ENCODE results near the gene TMEM38B. TPM values are rescaled to one million over a fixed set of nuclear protein-coding genes. Genes with fewer than 3 reads are reported as not detected.

The TMEM38B gene
- total RNA-seq, 1 experiment from 2014 or later = 48.6 TPM

DNA sequence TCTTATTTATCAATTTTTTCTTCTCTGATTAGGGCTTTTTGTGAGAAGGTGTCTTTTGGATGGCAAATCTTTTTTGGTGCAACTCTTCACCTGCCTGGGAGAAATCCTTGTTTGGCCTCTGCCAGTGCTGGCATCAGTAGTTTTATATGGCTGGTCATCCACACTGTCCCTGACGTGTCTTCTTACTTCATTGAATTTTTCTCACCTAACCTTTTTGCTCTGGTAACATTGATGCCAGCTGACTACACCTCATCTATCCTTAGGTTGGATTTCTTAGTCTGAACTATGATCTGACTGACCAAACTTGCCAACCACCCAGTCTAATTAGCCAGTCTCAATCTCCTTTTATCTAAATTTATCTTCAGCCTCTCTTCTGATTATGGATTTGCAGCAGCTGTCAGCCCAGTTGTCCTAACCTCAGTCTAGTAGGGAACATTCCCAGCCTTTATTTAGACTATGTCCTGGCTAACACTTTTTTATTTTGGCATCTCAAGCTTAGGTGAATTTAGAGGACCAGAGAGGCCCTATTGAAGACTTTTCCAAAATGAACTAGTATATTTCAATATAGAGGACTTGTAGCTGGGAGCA, 10.6 kb upstream of the TMEM38B start:
- Mint-ChIP-seq H3K9me3 (ENCODE audit: unreplicated experiment) (no peaks in the 10 kb centered on the region), H3K27ac (ENCODE audit: unreplicated experiment) (no peak overlapping the region), H3K4me1 (ENCODE audit: low read depth, unreplicated experiment) (peaks cover 17% of the 10 kb centered on the region), H3K4me3 (ENCODE audit: unreplicated experiment) (no peak overlapping the region), H3K27me3 (ENCODE audit: insufficient read depth, unreplicated experiment) (no peaks in the 10 kb centered on the region), H3K36me3 (ENCODE audit: insufficient read depth, unreplicated experiment) (no peaks in the 10 kb centered on the region)
- TF ChIP-seq, protein P1, sequence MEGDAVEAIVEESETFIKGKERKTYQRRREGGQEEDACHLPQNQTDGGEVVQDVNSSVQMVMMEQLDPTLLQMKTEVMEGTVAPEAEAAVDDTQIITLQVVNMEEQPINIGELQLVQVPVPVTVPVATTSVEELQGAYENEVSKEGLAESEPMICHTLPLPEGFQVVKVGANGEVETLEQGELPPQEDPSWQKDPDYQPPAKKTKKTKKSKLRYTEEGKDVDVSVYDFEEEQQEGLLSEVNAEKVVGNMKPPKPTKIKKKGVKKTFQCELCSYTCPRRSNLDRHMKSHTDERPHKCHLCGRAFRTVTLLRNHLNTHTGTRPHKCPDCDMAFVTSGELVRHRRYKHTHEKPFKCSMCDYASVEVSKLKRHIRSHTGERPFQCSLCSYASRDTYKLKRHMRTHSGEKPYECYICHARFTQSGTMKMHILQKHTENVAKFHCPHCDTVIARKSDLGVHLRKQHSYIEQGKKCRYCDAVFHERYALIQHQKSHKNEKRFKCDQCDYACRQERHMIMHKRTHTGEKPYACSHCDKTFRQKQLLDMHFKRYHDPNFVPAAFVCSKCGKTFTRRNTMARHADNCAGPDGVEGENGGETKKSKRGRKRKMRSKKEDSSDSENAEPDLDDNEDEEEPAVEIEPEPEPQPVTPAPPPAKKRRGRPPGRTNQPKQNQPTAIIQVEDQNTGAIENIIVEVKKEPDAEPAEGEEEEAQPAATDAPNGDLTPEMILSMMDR (IDR thresholded peaks at IDR 0.05; ENCODE audit: insufficient read depth in 1 of 2, low read depth in 1 of 2, low read length in 1 of 2, severe bottlenecking in 1 of 2, unreplicated experiment in 1 of 2) = no peak
- Histone ChIP-seq H3K36me3 (ENCODE audit: control insufficient read depth, insufficient read depth, low read length) (no peaks in the 10 kb centered on the region), H3K9me3 (no peaks in the 10 kb centered on the region), H3K4me1 (peaks cover 12% of the 10 kb centered on the region), H3K4me3 (ENCODE audit: low read depth, low read length) (no peak overlapping the region), H3K27me3 (replicated peaks; ENCODE audit: control insufficient read depth, insufficient read depth, low read length) (no peaks in the 10 kb centered on the region)
- ChIA-PET CTCF (no interaction called here), POLR2A (no interaction called here)
- intact Hi-C loops (cut with micrococcal nuclease; ENCODE audit: unreplicated experiment) = no loop called here
- BruUV-seq (replicated peaks) = no TSS peak
- DNase-seq = no peak

DNA sequence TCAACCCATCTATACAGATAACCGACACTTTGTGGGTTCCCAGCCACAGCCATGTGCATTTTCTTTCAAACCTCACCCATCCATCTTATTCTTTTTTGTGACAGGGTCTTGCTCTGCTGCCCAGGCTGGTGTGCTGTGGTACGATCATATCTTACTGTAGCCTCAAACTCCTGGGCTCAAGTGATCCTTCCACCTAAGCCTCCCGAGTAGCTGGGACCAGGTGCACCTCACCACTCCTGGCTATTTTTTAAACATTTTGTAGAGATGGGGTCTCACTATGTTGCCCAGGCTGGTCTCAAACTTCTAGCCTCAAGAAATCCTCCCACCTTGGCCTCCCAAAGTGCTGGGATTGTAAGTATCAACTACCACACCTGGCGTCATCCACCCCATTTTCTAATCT, 7.4 kb upstream of the TMEM38B start:
- H3K27me3 ChIP-seq (replicated peaks; ENCODE audit: control insufficient read depth, insufficient read depth, low read length) = no peaks in the 10 kb centered on the region
- Mint-ChIP-seq H3K4me3 (ENCODE audit: unreplicated experiment) (no peak overlapping the region), H3K36me3 (ENCODE audit: insufficient read depth, unreplicated experiment) (no peaks in the 10 kb centered on the region), H3K27ac (ENCODE audit: unreplicated experiment) (no peak overlapping the region), H3K9me3 (ENCODE audit: unreplicated experiment) (no peaks in the 10 kb centered on the region), H3K4me1 (ENCODE audit: low read depth, unreplicated experiment) (no peaks in the 10 kb centered on the region), H3K27me3 (ENCODE audit: insufficient read depth, unreplicated experiment) (peaks cover 3% of the 10 kb centered on the region)
- DNase-seq = no peak
- CTCF ChIA-PET = no interaction called here
- no peaks in the 10 kb centered on the region for H3K4me1 ChIP-seq
- H3K4me3 ChIP-seq (ENCODE audit: low read depth, low read length) = no peak overlapping the region
- TF ChIP-seq, protein P1 (IDR thresholded peaks at IDR 0.05; ENCODE audit: insufficient read depth in 1 of 2, low read depth in 1 of 2, low read length in 1 of 2, severe bottlenecking in 1 of 2, unreplicated experiment in 1 of 2) = no peak
- H3K36me3 ChIP-seq (ENCODE audit: control insufficient read depth, insufficient read depth, low read length) = no peaks in the 10 kb centered on the region
- BruUV-seq (replicated peaks) = no TSS peak
- POLR2A ChIA-PET = no interaction called here
- no peaks in the 10 kb centered on the region for H3K9me3 ChIP-seq
- intact Hi-C loops (cut with micrococcal nuclease; ENCODE audit: unreplicated experiment) = no loop called here

GRCh38 chr9:105690742-105691141, 3.6 kb upstream of the TMEM38B start:
- intact Hi-C loops (cut with micrococcal nuclease; ENCODE audit: unreplicated experiment) = loop anchor here (1.0 to 10.0 kb wide), 2 partner anchors 34 to 246 kb away; partner anchors contain the start of gene FSD1L
- Histone ChIP-seq H3K4me1 (no peaks in the 10 kb centered on the region), H3K4me3 (ENCODE audit: low read depth, low read length) (no peak overlapping the region), H3K36me3 (ENCODE audit: control insufficient read depth, insufficient read depth, low read length) (no peaks in the 10 kb centered on the region), H3K27me3 (replicated peaks; ENCODE audit: control insufficient read depth, insufficient read depth, low read length) (no peaks in the 10 kb centered on the region), H3K9me3 (no peaks in the 10 kb centered on the region)
- TF ChIP-seq, protein P1 (IDR thresholded peaks at IDR 0.05; ENCODE audit: insufficient read depth in 1 of 2, low read depth in 1 of 2, low read length in 1 of 2, severe bottlenecking in 1 of 2, unreplicated experiment in 1 of 2) = peak; percentile 52 to 68
- H3K36me3 Mint-ChIP-seq (ENCODE audit: insufficient read depth, unreplicated experiment) = no peaks in the 10 kb centered on the region
- ChIA-PET CTCF (interaction anchor here (0.5 to 1.2 kb wide), 4 partner anchors 22 to 230 kb away, joined by 3 to 5 read pairs (median 4); no protein-coding TSS in a partner anchor), POLR2A (no interaction called here)
- H3K4me1 Mint-ChIP-seq (ENCODE audit: low read depth, unreplicated experiment) = peaks cover 11% of the 10 kb centered on the region
- H3K27me3 Mint-ChIP-seq (ENCODE audit: insufficient read depth, unreplicated experiment) = peaks cover 3% of the 10 kb centered on the region
- DNase-seq = no peak
- H3K9me3 Mint-ChIP-seq (ENCODE audit: unreplicated experiment) = no peaks in the 10 kb centered on the region
- no peak overlapping the region for H3K27ac Mint-ChIP-seq (ENCODE audit: unreplicated experiment)
- no peak overlapping the region for H3K4me3 Mint-ChIP-seq (ENCODE audit: unreplicated experiment)
- no TSS peak for BruUV-seq (replicated peaks)

All from Caco-2 (cell line).